GM19239 (cell line): ENCODE results near the gene CBFB.
"Not testable (repeated sequence)": the region's sequence is repeated elsewhere in the genome, so short reads cannot be mapped to it uniquely, and the experiment has no call there.

ENCODE experiments used
- DNase-seq: peaks from one replicate; pipeline ENCODE4 v3.0.0; 2011; ENCODE audit warnings: low spot score; ENCODE audit not compliant: insufficient read length
- FAIRE-seq: peaks from 2 replicates; lab custom pipeline; 2011; peaks lifted over from hg19 to GRCh38; lab: Jason Lieb, UNC

CBFB gene

GRCh38 chr16:67028696-67029253 lies at the start of gene CBFB:
Gene CBFB, plus strand, starts transcription at chr16:67029149. Its CDS starts 259 bp downstream, at chr16:67029408.
- no peak for FAIRE-seq
- DNase-seq: peak; percentile 96

GRCh38 chr16:66983033-66983432 lies 45.9 kb upstream of the CBFB start:
- FAIRE-seq: no peak

GRCh38 chr16:66984892-66985311 lies 44.0 kb upstream of the CBFB start:
- no peak for FAIRE-seq
- DNase-seq: no peak

More at GRCh38 chr16:66983033-66983432, 45.9 kb upstream of the CBFB start:
- no peak for DNase-seq

DNA sequence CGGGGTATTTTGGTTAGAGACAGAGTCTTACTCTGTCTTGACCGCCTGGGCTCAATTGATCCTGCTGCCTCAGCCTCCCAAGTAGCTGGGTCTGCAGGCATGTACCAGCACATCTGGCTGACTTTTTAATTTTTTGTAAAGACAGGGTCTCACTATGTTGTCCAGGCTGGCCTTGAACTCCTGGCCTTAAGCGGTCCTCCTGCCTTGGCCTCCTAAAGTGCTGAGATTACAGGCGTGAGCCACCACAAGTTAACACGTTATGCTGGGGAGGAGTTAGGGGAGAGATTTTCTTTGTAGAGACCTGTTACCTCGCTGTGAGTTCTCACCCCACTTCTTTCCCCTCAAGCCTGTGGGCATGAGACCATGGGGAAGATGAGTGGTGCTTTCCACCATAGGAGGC lies 42.4 kb upstream of the CBFB start:
- FAIRE-seq: no peak
- DNase-seq: no peak

- no peak for FAIRE-seq
These were observed 40.7 kb upstream of the CBFB start, which contains the start of gene CES4A for GRCh38 chr16:66988197-66988788. Gene CES4A, plus strand, starts transcription at chr16:66988589. Its CDS starts 184 bp downstream, at chr16:66988773.

DNA sequence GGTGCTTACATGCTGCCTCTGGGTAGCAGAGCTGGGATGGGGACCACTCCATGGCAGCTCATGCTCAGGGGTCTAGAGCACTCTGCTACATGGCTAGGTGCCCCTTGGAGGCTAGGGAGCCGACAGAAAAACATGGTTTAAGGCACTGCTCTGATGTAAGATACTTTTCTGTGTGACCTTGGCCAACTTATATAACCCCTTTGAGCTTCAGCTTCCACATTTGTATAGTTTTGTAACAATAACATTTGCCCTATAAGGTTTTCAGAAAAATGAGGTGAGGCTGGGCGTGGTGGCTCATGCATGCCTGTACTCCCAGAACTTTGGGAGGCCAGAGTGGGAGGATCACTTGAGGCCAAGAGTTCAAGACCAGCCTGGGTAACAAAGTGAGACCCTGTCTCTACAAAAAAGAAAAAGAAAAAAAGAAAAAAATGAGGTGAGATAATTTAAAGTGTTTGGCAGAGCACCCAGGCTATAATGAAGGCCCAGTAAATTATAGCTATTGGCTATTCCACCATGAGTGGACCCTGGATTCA lies 37.3 kb upstream of the CBFB start:
- DNase-seq: no peak
- no peak for FAIRE-seq

More at GRCh38 chr16:66988197-66988788, 40.7 kb upstream of the CBFB start, which contains the start of gene CES4A:
- no peak for DNase-seq

- FAIRE-seq: not testable (repeated sequence)
These were observed 35.4 kb upstream of the CBFB start for GRCh38 chr16:66993558-66993957.

DNA sequence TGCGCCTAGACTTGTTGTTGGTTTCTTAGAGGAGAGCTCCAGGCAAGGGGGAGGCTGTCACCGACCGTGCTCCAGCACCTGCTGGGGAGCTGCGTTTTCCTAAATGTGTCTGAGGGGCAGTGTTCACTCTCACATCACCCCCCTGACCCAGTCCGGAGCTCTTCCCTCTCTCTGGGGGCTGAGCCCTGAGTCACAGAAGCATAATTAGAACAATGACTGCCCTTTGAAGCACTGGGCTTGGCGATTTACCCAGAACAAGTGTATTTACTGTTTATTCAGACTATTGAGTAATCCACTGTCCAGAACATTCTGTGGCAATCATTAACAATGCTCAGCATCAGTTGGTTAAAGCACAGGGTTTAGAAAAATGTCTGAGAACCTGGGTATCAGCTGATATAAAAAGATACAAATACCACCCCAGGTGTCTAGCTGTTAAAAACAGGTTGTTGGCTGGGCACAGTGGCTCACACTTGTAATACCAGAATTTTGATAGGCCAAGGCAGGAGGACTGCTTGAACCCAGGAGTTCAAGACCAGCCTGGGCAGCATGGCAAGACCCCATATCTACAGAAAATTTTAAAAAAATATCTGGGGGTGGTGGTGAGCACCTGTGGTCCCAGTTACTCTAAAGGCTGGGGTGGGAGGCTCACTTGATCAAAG lies 32.5 kb upstream of the CBFB start:
- FAIRE-seq (no peak), DNase-seq (no peak)

More at GRCh38 chr16:66993558-66993957, 35.4 kb upstream of the CBFB start:
- DNase-seq: not testable (repeated sequence)

GRCh38 chr16:66996983-66997358 lies 32.0 kb upstream of the CBFB start:
- no peak for FAIRE-seq
- DNase-seq: no peak

GRCh38 chr16:67000384-67001351 lies 28.3 kb upstream of the CBFB start:
- FAIRE-seq (peak; percentile 48), DNase-seq (no peak)

GRCh38 chr16:67001726-67002125 lies 27.2 kb upstream of the CBFB start:
- DNase-seq: no peak
- FAIRE-seq: no peak

DNA sequence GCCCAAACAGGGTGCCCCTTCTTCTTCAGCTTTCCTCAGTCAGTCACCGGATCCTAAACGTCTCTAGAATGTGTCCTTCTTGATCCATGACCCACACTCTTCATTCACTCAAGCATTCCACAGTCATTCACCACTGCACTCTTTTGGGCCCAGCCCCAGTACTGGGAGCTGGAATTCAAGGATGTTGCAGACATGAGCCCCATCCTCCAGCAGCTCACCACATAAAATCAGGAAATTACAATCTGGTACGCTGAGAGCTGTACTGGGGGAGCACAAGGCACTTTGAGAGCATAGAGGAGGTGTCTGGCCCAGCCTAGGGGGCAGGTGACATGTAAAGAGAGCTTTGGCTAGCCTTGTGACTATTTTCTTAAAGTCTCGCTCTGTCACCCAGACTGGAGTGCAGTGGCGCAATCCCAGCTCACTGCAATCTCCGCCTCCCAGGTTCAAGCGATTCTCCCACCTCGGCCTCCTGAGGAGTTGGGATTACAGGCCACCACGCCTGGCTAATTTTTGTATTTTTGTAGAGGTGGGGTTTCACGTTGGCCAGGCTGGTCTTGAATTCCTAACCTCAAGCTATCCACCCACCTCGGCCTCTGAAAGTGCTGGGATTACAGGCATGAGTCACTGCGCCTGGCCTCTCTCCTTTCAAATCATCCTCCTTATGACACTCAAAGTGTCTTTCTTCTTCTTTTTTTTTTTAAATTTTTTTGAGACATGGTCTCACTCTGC lies 21.9 kb upstream of the CBFB start:
- DNase-seq: no peak
- FAIRE-seq: no peak

DNA sequence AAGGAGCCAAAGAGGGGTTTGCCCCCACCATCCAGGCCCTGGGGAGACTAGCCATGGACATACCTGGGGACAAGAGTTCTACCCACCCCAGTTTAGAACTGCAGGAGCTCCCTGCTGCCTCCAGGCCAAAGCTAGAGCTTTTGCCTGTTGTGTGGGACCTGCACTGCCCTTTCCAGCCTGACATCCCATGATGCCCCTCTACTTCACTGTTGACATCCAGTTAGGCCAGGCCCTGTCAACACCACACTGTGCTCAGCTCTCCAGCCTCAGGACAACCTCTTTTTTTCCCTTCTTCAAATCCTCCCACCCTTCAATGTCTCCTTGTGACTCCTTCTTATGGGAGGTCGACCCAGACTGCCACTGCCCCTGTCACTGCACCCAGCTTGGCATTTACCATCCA lies 19.8 kb upstream of the CBFB start:
- DNase-seq: no peak
- no peak for FAIRE-seq

GRCh38 chr16:67011274-67011673 lies 17.7 kb upstream of the CBFB start:
- FAIRE-seq (no peak), DNase-seq (no peak)

DNA sequence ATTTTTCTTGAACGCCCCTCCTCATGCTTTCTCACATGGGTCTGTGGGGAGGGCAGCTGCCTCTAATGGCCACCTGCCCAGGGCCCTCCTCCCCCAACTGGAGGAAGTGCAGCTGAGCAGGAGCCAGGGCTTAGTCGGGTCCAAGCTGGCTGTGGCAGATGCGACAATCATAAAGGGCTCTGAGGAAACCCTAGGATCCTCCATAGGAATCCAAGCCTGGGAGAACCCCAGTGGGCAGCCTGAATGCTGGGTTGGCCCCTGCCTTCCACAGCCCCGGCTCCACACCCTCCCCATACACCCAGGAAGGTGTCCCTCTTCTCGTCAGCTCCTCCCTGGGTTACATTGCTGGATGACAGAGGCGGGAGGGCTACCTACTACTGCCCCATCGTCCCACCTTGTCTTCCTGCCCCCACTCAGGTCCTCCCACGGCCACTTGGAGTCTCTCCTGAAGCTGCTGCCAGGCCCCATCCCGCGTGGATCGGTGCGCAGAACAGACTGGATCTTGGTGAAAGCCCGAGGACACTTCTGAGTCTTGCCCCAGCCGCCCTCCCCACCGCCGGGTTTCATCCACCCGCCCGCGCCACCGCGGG lies 15.6 kb upstream of the CBFB start:
- FAIRE-seq (peak; percentile 23), DNase-seq (no peak)

- DNase-seq: peak; percentile 50
- FAIRE-seq: peak; percentile 48
These were observed 14.9 kb upstream of the CBFB start for GRCh38 chr16:67013823-67014633.

- FAIRE-seq: no peak
These were observed 14.2 kb upstream of the CBFB start for GRCh38 chr16:67014634-67015312.

DNA sequence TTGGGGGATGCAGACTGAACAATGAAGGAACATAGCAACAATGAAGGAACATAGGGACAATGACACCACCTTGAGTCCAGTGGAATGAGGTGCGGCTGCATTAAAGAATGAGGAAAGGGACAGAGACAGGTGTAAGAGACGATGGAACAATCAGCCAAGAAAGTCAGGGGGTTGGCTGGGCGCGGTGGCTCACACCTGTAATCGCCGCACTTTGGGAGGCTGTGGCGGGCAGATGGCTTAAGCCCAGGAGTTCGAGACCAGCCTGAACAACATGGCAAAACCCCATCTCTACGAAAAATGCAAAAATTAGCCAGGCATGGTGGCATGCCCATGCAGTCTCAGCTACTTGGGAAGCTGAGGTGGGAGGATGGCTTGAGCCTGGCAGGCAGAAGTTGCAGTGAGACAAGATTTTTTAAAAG lies 13.6 kb upstream of the CBFB start:
- FAIRE-seq (no peak), DNase-seq (no peak)

More at GRCh38 chr16:67014634-67015312, 14.2 kb upstream of the CBFB start:
- no peak for DNase-seq
